ENCODE results near the gene PLA2G4A. TPM values are rescaled to one million over a fixed set of nuclear protein-coding genes. Genes with fewer than 3 reads are reported as not detected.

The PLA2G4A gene
- total RNA-seq, 2 experiments from 2014 or later = not detected

GRCh38 chr1:186819126-186819525 lies 9.6 kb upstream of the PLA2G4A start:
- Mint-ChIP-seq H3K27me3 (peaks cover 3% of the 10 kb centered on the region), H3K36me3 (ENCODE audit: low read depth) (no peaks in the 10 kb centered on the region), H3K27ac (no peak overlapping the region), H3K4me3 (no peak overlapping the region), H3K9me3 (no peaks in the 10 kb centered on the region), H3K4me1 (ENCODE audit: low read depth) (no peaks in the 10 kb centered on the region)
- H3K27me3 ChIP-seq (ENCODE audit: control insufficient read depth in 1 of 2, insufficient read depth in 2 of 2, low read length in 2 of 2) = no peaks in the 10 kb centered on the region
- intact Hi-C loops (cut with DNase I, micrococcal nuclease) = no loop called here
- ATAC-seq (ENCODE audit: poor library complexity) (no peak), DNase-seq (peak in 2 of 14 experiments; percentile 32 to 44)
- TF ChIP-seq CTCF (IDR thresholded peaks at IDR 0.05) = no peak
- H3K27ac ChIP-seq (ENCODE audit: low read depth in 1 of 2, low read length in 2 of 2) = no peak overlapping the region
- CTCF ChIA-PET = no interaction called here
- H3K36me3 ChIP-seq (ENCODE audit: insufficient read depth, low read length) = no peaks in the 10 kb centered on the region
- no peak overlapping the region for H3K4me3 ChIP-seq (ENCODE audit: low read length)
- POLR2A ChIA-PET = no interaction called here
- no peaks in the 10 kb centered on the region for H3K9me3 ChIP-seq (ENCODE audit: control insufficient read depth in 1 of 2, insufficient read depth in 1 of 2, low read length in 2 of 2)
- no peaks in the 10 kb centered on the region for H3K4me1 ChIP-seq (ENCODE audit: insufficient read depth, low read length)

GRCh38 chr1:186819563-186819962 lies 9.2 kb upstream of the PLA2G4A start:
- POLR2A ChIA-PET = no interaction called here

GRCh38 chr1:186829686-186830587 lies 1.2 kb downstream of the PLA2G4A start:
- DNase-seq (no peak), ATAC-seq (ENCODE audit: poor library complexity) (no peak)
- Mint-ChIP-seq H3K9me3 (no peaks in the 10 kb centered on the region), H3K4me3 (no peak overlapping the region), H3K36me3 (ENCODE audit: low read depth) (no peaks in the 10 kb centered on the region), H3K27ac (no peak overlapping the region), H3K27me3 (peaks cover 32% of the 10 kb centered on the region), H3K4me1 (ENCODE audit: low read depth) (peaks cover 15% of the 10 kb centered on the region)
- no peak for TF ChIP-seq CTCF (IDR thresholded peaks at IDR 0.05)
- no peak overlapping the region for H3K27ac ChIP-seq (ENCODE audit: low read depth in 1 of 2, low read length in 2 of 2)
- peaks cover 0 to 4% of the 10 kb centered on the region in 2 experiments for H3K27me3 ChIP-seq (ENCODE audit: control insufficient read depth in 1 of 2, insufficient read depth in 2 of 2, low read length in 2 of 2)
- H3K36me3 ChIP-seq (ENCODE audit: insufficient read depth, low read length) = no peaks in the 10 kb centered on the region
- intact Hi-C loops (cut with DNase I, micrococcal nuclease) = no loop called here
- ChIA-PET POLR2A (no interaction called here), CTCF (interaction anchor here (0.7 kb wide), 1 partner anchor 43 kb away, joined by 5 read pairs; no protein-coding TSS in a partner anchor)
- H3K4me1 ChIP-seq (ENCODE audit: insufficient read depth, low read length) = no peaks in the 10 kb centered on the region
- no peaks in the 10 kb centered on the region for H3K9me3 ChIP-seq (ENCODE audit: control insufficient read depth in 1 of 2, insufficient read depth in 1 of 2, low read length in 2 of 2)
- no peak overlapping the region for H3K4me3 ChIP-seq (ENCODE audit: low read length)

More at GRCh38 chr1:186819563-186819962, 9.2 kb upstream of the PLA2G4A start:
- no peaks in the 10 kb centered on the region for H3K27me3 ChIP-seq (ENCODE audit: control insufficient read depth in 1 of 2, insufficient read depth in 2 of 2, low read length in 2 of 2)
- Mint-ChIP-seq H3K4me1 (ENCODE audit: low read depth) (no peaks in the 10 kb centered on the region), H3K27ac (no peak overlapping the region), H3K27me3 (peaks cover 3% of the 10 kb centered on the region), H3K9me3 (no peaks in the 10 kb centered on the region), H3K36me3 (ENCODE audit: low read depth) (no peaks in the 10 kb centered on the region), H3K4me3 (no peak overlapping the region)
- intact Hi-C loops (cut with DNase I, micrococcal nuclease) = no loop called here
- H3K4me1 ChIP-seq (ENCODE audit: insufficient read depth, low read length) = no peaks in the 10 kb centered on the region
- no peak overlapping the region for H3K27ac ChIP-seq (ENCODE audit: low read depth in 1 of 2, low read length in 2 of 2)
- H3K36me3 ChIP-seq (ENCODE audit: insufficient read depth, low read length) = no peaks in the 10 kb centered on the region
- no peak overlapping the region for H3K4me3 ChIP-seq (ENCODE audit: low read length)
- ATAC-seq (ENCODE audit: poor library complexity) (no peak), DNase-seq (no peak)
- no peak for TF ChIP-seq CTCF (IDR thresholded peaks at IDR 0.05)
- CTCF ChIA-PET = no interaction called here
- H3K9me3 ChIP-seq (ENCODE audit: control insufficient read depth in 1 of 2, insufficient read depth in 1 of 2, low read length in 2 of 2) = no peaks in the 10 kb centered on the region

Data from CD4-positive, alpha-beta T cell (primary cell).